Measurements from ENCODE around the gene RASAL3.

Gene RASAL3

DNA sequence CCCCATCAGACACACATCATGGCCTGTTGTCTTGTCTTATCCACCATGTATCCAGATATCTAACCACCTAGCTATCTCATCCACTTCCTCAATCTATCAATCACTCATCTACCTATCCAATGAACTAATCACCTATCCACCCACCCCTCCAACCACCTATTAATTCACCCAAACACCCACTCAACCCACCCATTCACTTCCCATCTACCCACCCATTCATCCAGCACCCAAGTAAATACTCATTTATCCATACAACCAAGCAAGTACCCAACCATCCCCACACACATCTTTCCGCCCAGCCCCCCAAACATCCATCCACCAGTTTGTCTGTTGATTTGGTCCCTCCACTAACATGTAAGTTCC is 13.8 kb downstream of the RASAL3 start:
- TF ChIP-seq YY1 (IDR thresholded peaks at IDR 0.05; ENCODE audit: insufficient read depth, insufficient read length) = no peak
- no peak for TF ChIP-seq SUZ12 (IDR thresholded peaks at IDR 0.05; ENCODE audit: extremely low read depth, insufficient read depth, insufficient read length)
- TF ChIP-seq ZNF274 (IDR thresholded peaks at IDR 0.05; ENCODE audit: low read depth, low read length) = no peak
- Histone ChIP-seq H3K9ac (ENCODE audit: insufficient read length, low read depth) (no peak overlapping the region), H3K36me3 (ENCODE audit: insufficient read depth, insufficient read length, low read length) (no peaks in the 10 kb centered on the region), H3K27me3 (ENCODE audit: insufficient read depth, insufficient read length) (peaks cover 28% of the 10 kb centered on the region), H3K9me3 (ENCODE audit: insufficient read depth, low read length) (no peaks in the 10 kb centered on the region), H3K4me1 (ENCODE audit: insufficient read depth, insufficient read length) (peaks cover 6% of the 10 kb centered on the region), H3K4me3 (ENCODE audit: insufficient read length, low read depth) (no peak overlapping the region)
- no peak for DNase-seq (ENCODE audit: low read depth, low spot score)

DNA sequence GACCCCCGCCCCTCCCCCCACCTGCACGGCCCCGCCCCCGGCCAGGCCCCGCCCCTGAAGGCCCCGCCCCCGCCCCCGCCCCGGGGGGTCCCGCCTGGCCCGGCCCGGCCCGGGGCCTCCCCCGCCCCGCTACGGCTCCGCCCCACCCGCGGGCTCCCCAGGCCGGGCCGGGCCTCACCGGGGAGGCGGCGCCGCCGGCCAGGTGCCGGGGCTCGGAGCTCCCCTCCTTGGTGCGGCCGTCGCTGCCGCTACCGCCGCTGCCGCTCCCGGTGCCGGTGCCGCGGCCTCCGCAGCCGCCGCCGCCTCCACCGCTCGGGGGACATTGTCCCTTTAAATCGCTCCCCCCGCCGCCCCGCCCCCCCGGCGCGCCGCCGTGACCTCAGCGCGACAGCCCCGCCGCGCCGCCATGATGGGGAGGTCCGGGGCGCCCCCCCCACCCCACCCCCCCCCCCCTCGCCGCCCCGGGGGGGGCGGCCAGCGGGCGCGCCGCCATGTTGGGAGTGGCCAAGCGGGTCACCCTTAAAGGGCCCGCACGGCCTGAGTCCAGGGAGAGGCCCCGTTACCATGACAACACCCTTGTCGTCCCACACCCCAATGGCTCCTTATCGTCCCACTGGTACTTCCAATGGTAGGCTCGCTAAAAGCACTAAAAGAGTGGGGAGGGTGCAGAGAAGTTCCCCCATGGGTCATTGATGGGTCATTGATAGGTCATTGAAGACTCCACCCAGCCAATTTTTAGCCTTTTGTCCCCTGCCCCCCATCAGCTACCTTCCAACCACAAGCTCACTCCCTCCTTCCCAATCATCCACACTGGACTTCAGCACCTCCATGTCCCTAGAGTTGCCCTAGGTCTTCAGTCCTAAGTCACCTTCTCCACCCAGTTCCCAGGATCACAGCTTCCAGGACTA is 14.5 kb downstream of the RASAL3 start, which contains the start of gene WIZ:
TSS of gene WIZ (minus strand) at position 337 of the 908 bp plus-strand sequence. CDS start 1,649 bp downstream, outside the sequence.
- Histone ChIP-seq H3K36me3 (ENCODE audit: insufficient read depth, insufficient read length, low read length) (no peaks in the 10 kb centered on the region), H3K27me3 (ENCODE audit: insufficient read depth, insufficient read length) (peaks cover 21% of the 10 kb centered on the region), H3K4me3 (ENCODE audit: insufficient read length, low read depth) (peak within 1 kb of the TSS; percentile 58), H3K9me3 (ENCODE audit: insufficient read depth, low read length) (no peaks in the 10 kb centered on the region), H3K9ac (ENCODE audit: insufficient read length, low read depth) (peak within 1 kb of the TSS; percentile 76), H3K4me1 (ENCODE audit: insufficient read depth, insufficient read length) (peaks cover 6% of the 10 kb centered on the region)
- DNase-seq (ENCODE audit: low read depth, low spot score) = no peak
- TF ChIP-seq SUZ12 (IDR thresholded peaks at IDR 0.05; ENCODE audit: extremely low read depth, insufficient read depth, insufficient read length) = no peak
- TF ChIP-seq YY1 (IDR thresholded peaks at IDR 0.05; ENCODE audit: insufficient read depth, insufficient read length) = peak; percentile 77

DNA sequence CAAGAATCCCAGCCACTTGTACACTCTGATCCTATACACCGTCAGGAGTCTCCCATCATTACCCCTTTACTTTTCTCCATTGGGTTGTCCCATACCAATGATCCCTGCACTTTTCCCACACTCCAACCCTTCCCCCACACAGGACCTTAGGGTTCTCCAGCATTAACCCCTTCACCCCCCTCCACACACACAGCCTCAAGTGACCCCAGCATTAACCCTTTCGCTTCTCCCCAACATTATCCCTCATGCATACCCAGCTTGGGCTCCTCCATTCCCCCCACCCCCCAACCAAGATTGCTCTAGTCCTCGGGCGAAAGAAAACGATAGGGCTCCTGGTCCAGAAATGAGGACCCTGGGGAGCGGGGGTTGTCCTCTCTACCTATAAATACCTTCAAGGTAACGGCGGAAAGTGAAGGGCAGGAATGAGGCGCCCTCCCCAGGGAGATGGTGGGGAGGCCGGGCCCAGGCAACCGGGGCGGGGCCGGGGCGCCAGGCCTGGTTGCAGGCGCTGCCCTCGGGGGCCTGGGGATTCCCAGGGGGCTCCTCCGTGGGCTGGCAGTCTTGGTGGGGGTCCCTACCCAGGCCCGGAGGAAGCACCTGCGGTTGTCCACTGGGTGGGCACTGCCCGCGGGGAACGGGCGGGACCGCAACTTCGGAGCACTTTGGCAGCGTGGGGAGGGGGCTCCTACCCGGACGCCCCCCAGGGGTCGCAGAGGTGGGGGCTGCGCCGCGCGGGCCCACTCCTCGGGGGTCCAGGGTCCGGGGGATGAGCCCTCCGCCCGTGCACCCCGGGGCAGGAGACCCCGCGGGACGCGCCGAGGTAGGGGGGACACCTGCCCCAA is 15.3 kb downstream of the RASAL3 start:
- Histone ChIP-seq H3K36me3 (ENCODE audit: insufficient read depth, insufficient read length, low read length) (no peaks in the 10 kb centered on the region), H3K9me3 (ENCODE audit: insufficient read depth, low read length) (no peaks in the 10 kb centered on the region), H3K27me3 (ENCODE audit: insufficient read depth, insufficient read length) (peaks cover 13% of the 10 kb centered on the region), H3K9ac (ENCODE audit: insufficient read length, low read depth) (peak overlapping the region; percentile 76), H3K4me3 (ENCODE audit: insufficient read length, low read depth) (peak overlapping the region; percentile 58), H3K4me1 (ENCODE audit: insufficient read depth, insufficient read length) (peaks cover 4% of the 10 kb centered on the region)
- DNase-seq (ENCODE audit: low read depth, low spot score) = no peak
- no peak for TF ChIP-seq SUZ12 (IDR thresholded peaks at IDR 0.05; ENCODE audit: extremely low read depth, insufficient read depth, insufficient read length)
- no peak for TF ChIP-seq ZNF274 (IDR thresholded peaks at IDR 0.05; ENCODE audit: low read depth, low read length)
- no peak for TF ChIP-seq YY1 (IDR thresholded peaks at IDR 0.05; ENCODE audit: insufficient read depth, insufficient read length)

DNA sequence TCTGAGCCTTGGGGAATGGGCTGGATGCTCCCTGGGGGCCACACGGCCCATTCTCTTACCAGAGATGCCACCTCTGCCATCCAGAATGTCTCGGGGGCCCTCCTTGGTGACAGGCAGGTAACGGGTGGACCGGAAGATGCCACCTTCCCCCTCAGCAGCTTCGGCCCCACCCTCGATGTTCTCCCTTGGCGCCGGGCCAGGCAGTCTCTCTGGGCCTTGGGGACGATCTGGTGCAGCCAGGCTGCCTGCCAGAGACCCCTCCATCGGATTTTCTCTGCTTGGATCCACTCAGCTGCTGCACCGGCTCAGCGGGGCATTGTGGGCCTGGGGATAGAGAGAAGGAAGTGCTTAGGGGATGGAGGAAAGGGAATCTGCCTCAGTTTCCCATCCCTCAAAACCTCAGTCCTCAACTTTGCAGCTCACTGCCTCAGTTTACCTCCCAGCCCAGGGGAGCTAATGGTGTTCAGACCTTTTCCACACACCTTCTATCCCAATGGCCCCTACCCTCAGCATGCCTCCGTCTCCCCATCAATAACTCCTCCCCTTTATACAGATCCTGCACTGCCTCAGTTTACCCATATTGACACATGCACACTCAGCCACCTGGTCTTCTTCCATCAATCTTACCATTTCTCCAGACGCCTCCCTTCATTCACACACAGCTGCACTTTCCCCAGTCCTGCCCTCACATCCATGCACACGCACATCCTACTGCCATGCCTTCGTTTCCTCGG is 16.1 kb downstream of the RASAL3 start:
- H3K4me3 ChIP-seq (ENCODE audit: insufficient read length, low read depth) = no peak overlapping the region
- no peak overlapping the region for H3K9ac ChIP-seq (ENCODE audit: insufficient read length, low read depth)
- no peak for DNase-seq (ENCODE audit: low read depth, low spot score)

GRCh38 chr19:15447057-15447456 is 17.3 kb downstream of the RASAL3 start:
- Histone ChIP-seq H3K36me3 (ENCODE audit: insufficient read depth, insufficient read length, low read length) (no peaks in the 10 kb centered on the region), H3K9me3 (ENCODE audit: insufficient read depth, low read length) (no peaks in the 10 kb centered on the region), H3K4me3 (ENCODE audit: insufficient read length, low read depth) (no peak overlapping the region), H3K27me3 (ENCODE audit: insufficient read depth, insufficient read length) (no peaks in the 10 kb centered on the region), H3K4me1 (ENCODE audit: insufficient read depth, insufficient read length) (no peaks in the 10 kb centered on the region), H3K9ac (ENCODE audit: insufficient read length, low read depth) (no peak overlapping the region)
- no peak for TF ChIP-seq YY1 (IDR thresholded peaks at IDR 0.05; ENCODE audit: insufficient read depth, insufficient read length)
- no peak for DNase-seq (ENCODE audit: low read depth, low spot score)

More for the DNA sequence above, 16.1 kb downstream of the RASAL3 start:
- no peaks in the 10 kb centered on the region for H3K36me3 ChIP-seq (ENCODE audit: insufficient read depth, insufficient read length, low read length)
- H3K27me3 ChIP-seq (ENCODE audit: insufficient read depth, insufficient read length) = peaks cover 5% of the 10 kb centered on the region
- H3K9me3 ChIP-seq (ENCODE audit: insufficient read depth, low read length) = no peaks in the 10 kb centered on the region
- no peak for TF ChIP-seq SUZ12 (IDR thresholded peaks at IDR 0.05; ENCODE audit: extremely low read depth, insufficient read depth, insufficient read length)
- TF ChIP-seq YY1 (IDR thresholded peaks at IDR 0.05; ENCODE audit: insufficient read depth, insufficient read length) = no peak
- TF ChIP-seq ZNF274 (IDR thresholded peaks at IDR 0.05; ENCODE audit: low read depth, low read length) = no peak
- H3K4me1 ChIP-seq (ENCODE audit: insufficient read depth, insufficient read length) = peaks cover 3% of the 10 kb centered on the region

GRCh38 chr19:15445807-15446376 is 18.5 kb downstream of the RASAL3 start:
- Histone ChIP-seq H3K4me3 (ENCODE audit: insufficient read length, low read depth) (no peak overlapping the region), H3K9ac (ENCODE audit: insufficient read length, low read depth) (no peak overlapping the region), H3K9me3 (ENCODE audit: insufficient read depth, low read length) (no peaks in the 10 kb centered on the region), H3K27me3 (ENCODE audit: insufficient read depth, insufficient read length) (no peaks in the 10 kb centered on the region), H3K36me3 (ENCODE audit: insufficient read depth, insufficient read length, low read length) (no peaks in the 10 kb centered on the region), H3K4me1 (ENCODE audit: insufficient read depth, insufficient read length) (no peaks in the 10 kb centered on the region)
- no peak for DNase-seq (ENCODE audit: low read depth, low spot score)
- no peak for TF ChIP-seq YY1 (IDR thresholded peaks at IDR 0.05; ENCODE audit: insufficient read depth, insufficient read length)
- no peak for TF ChIP-seq ZNF274 (IDR thresholded peaks at IDR 0.05; ENCODE audit: low read depth, low read length)
- TF ChIP-seq SUZ12 (IDR thresholded peaks at IDR 0.05; ENCODE audit: extremely low read depth, insufficient read depth, insufficient read length) = no peak
